HuH-7 (cell line): ENCODE results near the gene AP1M1.

Experiments
- DNase-seq: peaks from one replicate; pipeline ENCODE4 v3.0.0; 2011; ENCODE audit warnings: low spot score

The AP1M1 gene

DNA sequence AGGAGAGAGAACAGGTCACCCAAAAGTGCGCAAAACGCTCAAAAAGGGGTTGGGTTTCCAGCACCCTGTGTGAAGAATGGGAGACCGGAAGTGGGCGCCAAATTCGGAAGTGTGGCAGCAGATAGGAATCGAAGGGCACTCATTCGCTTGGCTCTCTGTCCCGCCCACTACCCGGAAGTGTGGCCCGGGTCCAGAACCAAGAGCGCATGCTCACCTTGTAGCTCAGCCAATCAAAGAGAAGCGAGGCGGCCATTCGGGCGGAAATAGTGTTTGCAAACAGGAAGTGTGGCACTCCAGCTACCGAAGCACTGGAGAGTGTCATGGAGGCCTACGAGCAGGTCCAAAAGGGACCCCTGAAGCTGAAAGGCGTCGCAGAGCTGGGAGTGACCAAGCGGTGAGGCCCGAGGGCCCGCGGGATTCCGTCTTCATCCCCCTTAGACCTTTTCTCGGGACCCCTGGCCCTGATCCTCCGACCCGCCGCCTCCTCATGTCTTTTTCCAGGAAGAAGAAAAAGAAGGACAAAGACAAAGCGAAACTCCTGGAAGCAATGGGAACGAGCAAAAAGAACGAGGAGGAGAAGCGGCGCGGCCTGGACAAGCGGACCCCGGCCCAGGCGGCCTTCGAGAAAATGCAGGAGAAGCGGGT is 12.5 kb upstream of the AP1M1 start, which contains the start of gene FAM32A:
FAM32A (plus strand) TSS at position 288 of the 645 bp plus-strand sequence; CDS start at position 321, 33 bp downstream.
- DNase-seq = peak; percentile 94

DNA sequence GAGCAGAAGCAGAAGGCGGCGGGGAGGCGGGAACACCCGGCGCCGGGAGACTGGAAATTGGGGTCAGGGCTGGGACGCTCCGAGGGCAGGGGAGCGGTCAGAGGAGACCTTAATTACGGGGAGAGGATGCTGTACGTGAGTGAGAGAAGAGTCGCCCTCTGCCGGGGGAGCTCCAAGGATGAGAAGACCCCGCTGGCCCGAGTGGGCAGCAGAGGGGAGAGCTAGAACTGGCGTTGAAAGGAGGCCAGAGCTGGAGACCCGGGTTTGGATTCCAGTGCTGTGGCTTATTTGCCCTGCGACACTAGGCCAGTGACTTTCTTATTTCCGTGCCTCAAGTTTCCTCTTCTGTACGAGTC is 12.0 kb upstream of the AP1M1 start:
- peak; percentile 32 for DNase-seq

DNA sequence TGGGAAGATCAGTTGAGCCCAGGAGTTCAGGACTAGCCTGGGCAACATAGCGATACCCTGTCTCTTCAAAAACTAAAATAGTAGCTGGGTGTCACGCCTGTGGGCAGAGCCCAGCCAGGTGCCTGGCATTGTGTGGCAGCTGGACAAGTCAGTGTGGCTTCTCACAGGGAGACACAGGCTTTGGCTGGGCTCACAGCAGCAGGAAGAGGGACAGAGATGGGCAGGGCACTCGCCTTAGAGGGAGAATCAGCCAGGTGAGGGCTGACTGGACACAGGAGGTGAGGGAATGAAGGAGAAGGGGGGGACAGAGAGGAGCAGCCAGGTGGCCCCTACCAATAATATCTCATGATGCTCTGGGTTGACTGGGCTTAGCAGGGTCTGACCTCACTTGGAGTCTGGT is 9.2 kb upstream of the AP1M1 start:
- DNase-seq = no peak

DNA sequence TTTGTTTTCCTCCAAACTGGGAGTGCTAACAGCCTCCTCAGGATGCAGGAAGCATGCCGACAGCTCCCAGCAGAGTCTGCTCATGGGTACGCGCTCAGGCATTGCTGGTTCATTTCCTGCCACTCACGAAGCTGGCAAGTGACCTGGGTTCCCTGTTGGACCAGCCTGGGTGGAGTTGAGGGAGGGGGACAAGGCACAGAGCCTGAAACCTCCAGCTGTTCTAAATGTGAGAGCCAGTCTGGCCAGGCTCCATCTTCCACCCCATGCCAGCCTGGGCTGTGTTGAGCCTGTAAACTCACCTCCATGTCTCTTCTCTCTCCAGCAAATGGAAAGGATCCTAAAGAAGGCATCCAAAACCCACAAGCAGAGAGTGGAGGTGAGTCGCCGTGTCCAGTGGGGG is 7.5 kb upstream of the AP1M1 start:
- DNase-seq = no peak

DNA sequence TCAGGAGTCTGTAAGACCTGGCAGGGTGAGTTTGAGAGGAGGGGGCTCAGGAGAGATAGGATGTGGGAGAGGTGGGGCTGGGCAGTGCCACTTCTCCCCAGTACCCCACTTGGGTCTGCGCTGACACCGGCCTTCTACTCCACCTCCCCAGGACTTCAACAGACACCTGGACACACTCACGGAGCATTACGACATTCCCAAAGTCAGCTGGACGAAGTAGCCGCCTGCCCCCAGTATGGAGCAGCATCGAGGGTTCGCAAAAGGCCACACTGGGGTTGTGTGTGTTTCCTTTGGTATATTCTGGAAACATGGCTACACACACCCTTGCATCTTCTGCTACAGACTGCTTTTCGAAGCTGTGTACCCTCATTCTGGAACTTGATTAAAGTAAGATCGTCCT is 7.0 kb upstream of the AP1M1 start:
- DNase-seq = no peak

DNA sequence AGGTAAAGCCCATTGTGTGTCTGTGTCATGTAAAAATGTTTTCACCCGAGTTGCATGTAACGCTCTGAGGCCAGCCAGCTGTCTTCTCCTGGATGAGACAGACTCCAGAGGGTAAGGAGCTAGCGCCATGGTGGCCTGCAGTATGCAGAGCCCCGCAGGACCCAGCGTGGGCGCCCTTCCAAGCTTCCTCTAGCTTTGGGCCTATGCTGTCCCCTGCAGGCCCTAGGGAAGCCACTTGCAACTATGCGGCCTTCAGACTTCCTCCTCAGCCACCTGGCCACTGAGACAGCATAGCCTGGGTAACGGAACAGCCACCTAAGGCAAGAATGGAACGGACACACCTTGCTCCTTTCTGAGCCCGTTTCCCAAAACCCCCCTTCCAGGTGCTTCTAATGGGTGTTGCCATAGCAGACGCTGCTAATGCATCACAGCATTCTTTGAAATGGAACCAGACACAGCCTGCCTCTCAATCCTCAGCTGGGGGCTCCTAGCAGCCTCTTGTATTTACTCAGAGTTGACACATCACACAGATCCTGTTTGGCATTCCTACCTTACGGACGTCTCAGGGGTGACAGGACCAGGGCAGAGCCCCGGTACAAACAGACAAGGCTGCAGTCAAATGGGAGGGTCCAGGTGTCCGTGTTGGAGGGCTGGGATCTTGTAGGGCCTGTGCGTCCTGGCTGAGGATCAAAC is 6.3 kb upstream of the AP1M1 start:
- DNase-seq = no peak

DNA sequence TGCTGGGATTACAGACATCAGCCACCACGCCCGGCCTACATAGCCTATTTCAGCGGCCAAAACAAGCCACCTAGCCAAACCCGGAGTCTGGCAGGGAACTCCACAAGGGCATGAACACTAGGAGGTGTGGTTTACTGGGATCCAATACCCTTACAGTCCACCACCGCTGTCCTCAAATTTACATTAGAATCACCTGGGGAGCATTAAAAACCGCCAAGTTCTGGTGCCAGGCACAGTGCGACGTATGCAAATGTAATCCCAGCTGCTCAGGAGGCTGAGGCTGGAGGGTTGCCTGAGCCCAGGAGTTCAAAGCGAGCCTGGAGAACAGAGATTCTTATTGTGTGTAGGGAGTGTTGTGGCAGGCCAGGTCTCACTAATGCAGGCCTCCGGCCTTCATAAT is 4.2 kb upstream of the AP1M1 start:
- DNase-seq = no peak

DNA sequence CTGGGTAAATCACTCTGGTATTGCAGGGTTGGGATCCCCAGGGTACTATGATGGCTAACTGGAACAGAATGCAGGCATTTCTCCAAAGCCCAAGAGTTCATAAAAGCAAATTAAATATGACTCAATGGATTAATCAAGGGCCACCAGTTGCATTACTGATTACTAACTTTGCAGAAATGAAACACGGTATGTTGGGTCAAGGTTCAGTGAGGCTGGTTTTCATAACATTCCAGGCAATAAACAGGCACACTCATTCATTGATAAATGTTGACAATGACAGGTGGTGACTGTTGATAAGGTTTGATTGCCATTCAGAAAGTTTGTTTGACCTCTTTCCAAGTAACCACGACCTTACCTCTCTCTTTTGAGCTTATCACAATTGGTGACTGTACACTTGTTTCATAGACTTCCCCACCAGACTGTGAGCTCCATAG is 506 bp upstream of the AP1M1 start:
- DNase-seq = no peak

DNA sequence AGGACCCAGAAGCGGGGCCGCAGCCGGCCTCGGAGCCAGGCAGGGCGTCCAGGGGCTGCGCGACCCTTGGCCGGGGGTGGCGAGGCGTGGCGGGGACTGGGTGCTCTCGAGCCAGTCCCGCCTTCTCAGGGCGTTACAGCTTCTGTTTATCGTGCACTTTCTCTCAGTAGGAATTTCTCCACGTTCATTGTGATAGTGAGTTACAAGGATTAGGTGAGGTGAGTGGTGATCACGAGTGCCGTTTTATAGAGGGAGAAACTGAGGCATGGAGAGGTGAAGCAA is 600 bp downstream of the AP1M1 start:
- no peak for DNase-seq

DNA sequence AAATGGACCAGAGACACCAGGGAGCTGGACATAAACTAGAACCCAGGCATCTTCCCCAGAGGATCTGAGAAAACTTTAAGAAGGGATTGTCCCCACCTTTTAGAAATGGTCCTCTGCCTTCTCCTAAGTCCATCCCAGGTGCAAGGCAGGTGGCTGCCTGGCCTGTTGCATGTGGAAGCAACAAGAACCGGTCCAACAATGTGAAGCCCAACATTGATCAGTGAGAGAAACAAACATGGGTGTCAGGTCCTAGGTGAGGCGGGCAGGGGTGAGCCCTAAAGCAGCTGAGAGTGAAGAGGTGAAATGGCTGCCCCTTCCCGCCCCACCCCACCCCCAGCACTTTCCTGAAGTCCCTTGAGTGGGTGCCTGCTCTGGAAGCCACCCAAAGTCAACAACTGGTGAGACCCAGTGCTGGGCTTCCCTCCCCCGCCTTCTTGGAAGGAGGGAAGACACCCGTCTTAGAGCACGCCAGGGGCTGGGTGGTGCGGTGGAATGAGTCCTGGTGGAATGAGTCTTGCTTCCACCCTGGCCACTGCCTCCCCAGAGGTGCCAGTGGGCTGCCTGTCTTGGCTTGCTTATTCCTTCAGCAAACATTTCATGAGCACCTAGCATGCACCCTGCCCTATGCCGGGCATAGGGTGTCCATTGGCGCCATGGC is 1.7 kb downstream of the AP1M1 start:
- DNase-seq = no peak

DNA sequence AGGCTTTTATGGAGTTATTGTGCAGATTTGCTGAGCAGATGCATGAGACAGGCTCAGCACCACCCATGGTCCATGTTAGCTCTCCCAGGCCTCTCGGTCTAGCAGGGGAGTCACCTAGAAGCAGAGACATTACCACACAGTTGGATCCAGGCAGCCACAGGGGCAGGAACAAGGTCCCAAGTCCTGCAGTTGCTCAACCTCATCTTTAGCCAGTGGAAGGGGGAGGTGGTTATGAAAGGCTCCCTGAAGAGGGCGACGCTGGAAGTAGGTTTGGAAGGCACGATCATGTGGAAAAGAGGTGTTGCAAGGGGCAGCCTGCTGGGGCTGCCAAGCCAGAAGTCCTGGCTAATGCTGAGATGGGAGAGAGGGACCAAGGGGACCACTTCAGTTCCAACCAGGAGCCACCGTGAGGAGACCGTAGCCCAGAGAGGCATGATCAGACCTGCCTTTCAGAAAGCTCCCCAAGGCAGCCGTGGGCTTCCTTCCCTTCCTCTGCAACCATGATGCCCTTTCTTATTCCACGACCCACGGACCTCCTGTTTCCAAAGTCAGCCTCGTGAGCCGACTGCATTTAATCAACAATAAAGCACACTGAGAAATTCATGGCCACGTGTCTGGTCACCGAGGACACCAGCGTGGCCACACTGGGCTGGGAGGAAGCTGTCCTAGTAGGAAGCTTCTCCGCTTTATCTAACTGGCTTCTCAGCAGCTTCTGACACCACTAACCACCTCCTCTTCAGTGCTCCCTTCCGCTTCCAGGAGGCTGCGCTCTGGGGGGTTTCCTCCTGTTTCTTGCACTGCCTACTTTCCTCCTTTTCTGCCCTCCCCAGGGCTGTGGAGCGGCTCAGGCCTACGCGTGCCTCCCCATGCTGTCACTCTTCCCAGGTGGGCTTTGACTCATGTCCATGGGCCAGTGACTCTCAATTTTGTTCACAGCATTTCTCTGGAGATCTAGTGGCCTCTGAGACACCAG is 2.6 kb downstream of the AP1M1 start:
- peak; percentile 92 for DNase-seq

DNA sequence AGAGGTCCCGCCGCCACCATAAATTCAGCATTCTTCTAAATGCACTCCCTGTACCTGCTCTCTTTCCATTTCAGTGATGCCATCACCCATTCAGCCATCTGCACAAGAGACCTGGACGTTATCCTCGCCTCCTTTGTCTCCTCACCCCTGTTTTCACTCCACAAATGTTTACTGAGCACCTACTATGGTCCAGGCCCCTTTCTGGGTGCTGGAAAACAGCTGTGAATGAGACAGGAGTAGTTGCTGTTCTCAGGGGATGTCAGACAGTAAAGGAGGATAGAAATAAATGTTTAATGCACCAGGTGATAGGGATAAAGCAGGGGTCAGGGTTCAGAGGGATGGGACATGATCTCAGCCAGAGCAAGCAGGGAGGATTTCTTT is 3.3 kb downstream of the AP1M1 start:
- no peak for DNase-seq

DNA sequence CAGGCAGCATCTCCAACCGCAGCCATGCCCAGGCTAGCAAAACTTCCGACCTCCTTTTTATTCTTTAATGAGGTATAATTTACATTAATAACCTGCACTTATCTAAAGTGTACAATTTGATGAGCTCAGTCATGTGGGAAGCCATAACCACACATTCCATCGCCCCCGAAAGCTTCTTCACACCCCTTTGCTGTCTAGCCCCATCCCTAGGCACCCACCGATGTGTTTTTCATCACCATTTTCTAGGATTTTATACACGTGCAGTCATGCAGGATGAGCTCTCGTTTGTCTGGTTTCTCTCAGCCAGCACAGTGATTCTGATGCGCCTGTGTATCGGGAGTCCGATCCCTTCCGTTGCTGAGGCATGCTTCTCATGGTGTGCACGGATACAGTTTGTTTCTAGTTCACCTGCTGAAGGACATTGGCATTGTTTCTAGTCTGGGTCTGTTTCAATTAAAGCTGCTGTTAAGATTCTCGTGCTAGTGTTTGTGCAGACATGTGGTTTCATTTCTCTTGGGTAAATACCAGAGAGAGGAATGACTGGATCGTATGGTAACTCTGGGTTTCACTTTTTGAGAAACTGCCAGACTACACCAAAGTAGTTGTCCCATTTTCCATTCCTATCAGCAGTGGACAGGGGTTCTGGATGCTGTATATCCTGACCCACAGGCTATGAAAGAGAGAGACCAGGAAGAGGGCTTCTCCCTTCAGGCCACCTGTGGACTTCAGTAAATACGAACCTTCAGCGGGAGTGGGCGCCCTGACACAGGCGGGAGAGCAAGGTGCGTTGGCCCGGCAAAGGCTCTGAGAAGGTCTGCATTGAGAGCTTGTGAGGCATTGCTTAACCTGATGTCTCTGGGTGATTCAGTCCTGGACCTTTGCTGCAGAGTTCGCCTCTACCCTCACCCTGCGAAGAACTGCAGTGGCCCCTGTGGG is 4.9 kb downstream of the AP1M1 start:
- DNase-seq = no peak

DNA sequence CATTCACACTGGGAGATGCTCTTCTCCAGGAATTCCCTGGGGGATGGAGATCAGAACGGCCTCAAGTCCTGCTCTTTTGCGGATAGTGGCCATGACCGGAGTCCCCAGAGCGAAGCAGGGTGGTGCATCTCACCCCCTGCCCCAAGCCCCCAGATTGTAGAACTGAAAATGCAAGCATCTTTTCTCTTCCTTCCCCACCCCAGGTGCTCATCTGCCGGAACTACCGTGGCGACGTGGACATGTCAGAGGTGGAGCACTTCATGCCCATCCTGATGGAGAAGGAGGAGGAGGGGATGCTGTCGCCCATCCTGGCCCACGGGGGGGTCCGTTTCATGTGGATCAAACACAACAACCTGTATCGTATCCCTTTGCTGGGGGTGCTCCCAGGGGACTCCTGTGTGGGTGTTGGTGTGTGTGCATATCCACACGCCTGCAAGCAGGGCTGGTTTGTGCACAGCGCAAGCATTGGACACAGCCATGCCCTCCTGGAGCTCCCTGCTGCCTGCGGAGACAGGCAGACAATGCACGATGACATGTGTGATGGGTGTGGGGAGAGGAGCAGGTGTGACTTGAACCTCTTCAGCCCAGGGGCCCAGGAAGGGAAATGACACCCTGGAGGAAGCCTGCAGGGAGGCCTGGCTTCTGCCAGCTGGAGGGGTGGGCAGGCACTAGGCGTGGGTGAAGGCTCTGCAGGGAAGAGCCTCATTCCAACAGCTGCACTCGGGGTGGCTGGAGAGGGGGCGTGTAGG is 5.7 kb downstream of the AP1M1 start:
- DNase-seq = no peak

DNA sequence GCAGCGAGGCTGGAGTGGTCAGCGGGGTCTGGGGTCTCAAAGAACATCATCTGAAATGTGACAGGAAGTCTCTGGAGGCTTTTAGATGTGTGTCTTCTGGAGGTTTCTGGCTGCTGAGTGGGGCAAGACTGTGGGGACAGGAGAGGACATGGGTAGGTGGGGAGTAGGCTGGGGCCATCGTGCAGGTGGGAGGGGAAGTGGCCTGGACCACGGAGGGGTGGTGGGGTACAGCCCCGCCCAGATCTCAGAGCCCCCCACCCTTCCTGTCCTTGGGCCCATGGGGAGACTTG is 6.2 kb downstream of the AP1M1 start:
- DNase-seq = no peak

DNA sequence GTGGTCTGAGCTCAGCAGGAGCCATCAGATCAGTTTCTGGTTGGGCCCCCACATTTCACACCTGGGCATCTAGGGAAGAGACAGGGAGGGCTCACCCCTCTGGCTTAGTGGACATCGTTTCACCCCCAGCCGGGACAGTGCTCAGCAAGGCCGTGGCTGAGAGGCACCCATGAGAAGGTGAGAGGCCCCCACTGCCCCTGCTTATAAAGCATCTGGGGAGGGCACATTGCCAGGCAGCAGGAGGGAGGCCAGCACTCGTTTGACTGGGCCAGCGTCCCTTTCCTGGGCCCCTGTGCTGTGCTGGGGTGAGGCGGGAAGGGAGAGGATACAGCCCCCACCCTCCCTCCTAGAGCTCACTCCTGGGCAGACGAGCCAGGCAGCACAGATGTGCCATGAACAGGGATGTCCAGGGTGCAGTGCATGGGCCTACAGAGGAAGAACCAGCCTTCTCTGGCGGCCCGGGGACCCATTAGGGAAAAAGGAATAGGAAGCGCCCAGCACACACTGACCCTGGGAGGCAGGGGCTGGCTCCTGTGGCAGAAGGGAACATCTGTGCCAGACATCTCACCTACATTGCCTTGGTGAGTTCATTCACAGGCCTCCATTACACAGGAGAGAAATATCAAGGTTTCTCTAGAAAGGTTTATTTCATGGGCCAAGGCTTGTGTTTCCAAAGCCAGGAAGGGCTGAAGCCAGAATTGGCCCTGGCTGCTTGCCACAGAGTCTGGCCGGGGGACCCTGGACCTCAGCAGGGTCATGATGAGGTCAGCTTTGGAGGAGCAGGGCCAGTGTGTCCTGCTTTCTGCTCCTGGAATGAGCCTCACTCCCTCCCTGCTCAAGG is 7.7 kb downstream of the AP1M1 start:
- no peak for DNase-seq

DNA sequence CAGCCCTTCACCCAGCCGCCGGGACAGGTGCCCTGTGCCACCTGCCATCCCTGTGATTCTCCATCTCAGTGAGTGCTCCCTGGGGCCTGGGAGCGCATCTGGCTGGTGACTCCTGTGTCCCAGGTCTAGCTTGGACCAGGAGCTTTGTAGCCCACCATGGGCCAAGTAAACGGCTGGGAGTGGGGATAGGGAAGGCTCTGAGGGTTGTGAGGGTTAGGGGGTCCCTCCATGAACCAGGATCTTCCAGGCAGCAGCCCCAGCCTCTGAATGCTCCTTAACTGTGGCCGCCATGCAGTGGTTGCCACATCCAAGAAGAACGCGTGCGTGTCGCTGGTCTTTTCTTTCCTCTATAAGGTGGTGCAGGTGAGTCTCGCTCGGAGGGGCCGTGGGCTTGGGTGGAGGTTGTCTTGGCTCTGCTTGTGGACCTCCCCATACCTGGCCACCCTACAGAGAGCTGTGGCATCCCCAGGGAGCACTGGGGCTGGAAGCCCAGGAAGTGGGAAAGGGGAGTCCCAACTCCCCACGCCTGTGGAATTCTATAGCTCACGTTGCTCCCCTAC is 8.4 kb downstream of the AP1M1 start:
- no peak for DNase-seq

DNA sequence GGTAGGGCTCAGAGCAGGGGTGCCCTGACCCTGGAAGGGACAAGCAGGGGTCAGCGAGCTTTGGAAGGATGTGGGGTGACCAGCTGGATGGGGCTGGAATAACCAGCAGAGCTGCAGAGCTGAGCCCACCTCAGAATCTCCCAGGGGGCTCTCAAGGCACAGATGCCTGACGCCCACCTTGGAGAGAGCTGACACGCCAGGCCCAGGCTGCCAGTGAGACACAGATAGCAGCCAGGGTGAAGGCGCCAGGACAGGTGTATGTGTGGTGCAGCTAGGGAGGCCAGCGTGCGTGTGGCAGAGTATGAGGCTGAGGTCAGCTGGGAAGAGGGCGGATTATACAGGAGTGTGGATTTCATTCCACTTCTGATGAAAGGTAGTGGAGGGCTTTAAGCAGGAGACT is 8.9 kb downstream of the AP1M1 start:
- DNase-seq = no peak

DNA sequence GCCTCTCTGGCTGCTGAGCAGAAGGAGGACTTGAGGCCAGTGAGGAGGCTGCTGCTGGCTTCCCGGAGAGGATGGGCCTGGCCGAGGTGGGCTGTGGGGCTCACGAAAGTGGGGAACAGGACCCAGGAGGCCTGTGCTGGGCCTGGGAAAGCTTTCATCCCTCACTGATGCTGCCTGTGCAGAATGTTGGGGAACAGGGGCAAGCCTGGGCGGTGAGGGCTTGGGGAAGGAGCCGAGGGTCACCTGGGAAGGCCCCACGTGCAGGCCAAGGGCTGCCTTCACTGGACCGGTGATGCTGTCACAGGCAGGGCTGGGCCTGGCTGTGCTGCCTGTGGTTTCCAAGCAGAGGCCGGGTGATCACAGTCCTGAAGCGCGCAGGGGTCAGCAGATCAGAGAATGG is 9.4 kb downstream of the AP1M1 start:
- no peak for DNase-seq
